ENCODE results near the gene LCP2. TPM values are rescaled to one million over a fixed set of nuclear protein-coding genes. Genes with fewer than 3 reads are reported as not detected.
"Not testable (repeated sequence)": the region's sequence is repeated elsewhere in the genome, so short reads cannot be mapped to it uniquely, and the experiment has no call there.

Gene LCP2
- total RNA-seq, 1 donor = not detected

DNA sequence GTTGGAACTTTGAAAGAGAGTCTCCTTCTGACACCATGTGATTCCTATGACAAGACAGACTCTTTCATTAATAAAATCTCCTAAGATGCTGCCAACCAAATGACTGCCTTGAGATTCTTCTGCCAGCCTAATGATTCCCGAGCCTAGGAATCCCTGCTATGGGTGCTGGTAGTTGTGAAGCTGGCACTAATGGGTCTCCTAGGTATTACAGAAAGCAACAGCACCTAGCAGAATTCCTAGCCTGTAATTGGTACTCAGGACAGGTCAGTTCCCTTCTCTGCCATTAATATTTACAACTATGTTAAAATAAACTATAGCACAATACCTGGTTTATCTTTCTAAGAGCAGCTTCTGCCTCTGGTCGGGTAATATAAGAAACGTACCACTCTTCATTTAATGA, 45.5 kb downstream of the LCP2 start:
- Histone ChIP-seq H2AFZ (ENCODE audit: low read length) (no peak overlapping the region), H3K4me2 (ENCODE audit: insufficient read depth, low read length) (no peak overlapping the region), H3K4me3 (ENCODE audit: insufficient read depth, low read length) (no peak overlapping the region), H3K4me1 (ENCODE audit: insufficient read depth, low read length) (no peaks in the 10 kb centered on the region), H3K27me3 (ENCODE audit: insufficient read depth, low read length) (peaks cover 35% of the 10 kb centered on the region), H3K27ac (ENCODE audit: low read depth, low read length) (no peak overlapping the region), H3K79me2 (ENCODE audit: insufficient read depth, low read length) (no peaks in the 10 kb centered on the region), H4K20me1 (ENCODE audit: insufficient read depth, low read length) (no peaks in the 10 kb centered on the region), H3K9me3 (ENCODE audit: low read depth, low read length) (no peaks in the 10 kb centered on the region), H3K36me3 (ENCODE audit: insufficient read depth, low read length) (no peaks in the 10 kb centered on the region)
- DNase-seq (ENCODE audit: insufficient read length, low spot score, missing footprints) = no peak
- TF ChIP-seq, protein P1, sequence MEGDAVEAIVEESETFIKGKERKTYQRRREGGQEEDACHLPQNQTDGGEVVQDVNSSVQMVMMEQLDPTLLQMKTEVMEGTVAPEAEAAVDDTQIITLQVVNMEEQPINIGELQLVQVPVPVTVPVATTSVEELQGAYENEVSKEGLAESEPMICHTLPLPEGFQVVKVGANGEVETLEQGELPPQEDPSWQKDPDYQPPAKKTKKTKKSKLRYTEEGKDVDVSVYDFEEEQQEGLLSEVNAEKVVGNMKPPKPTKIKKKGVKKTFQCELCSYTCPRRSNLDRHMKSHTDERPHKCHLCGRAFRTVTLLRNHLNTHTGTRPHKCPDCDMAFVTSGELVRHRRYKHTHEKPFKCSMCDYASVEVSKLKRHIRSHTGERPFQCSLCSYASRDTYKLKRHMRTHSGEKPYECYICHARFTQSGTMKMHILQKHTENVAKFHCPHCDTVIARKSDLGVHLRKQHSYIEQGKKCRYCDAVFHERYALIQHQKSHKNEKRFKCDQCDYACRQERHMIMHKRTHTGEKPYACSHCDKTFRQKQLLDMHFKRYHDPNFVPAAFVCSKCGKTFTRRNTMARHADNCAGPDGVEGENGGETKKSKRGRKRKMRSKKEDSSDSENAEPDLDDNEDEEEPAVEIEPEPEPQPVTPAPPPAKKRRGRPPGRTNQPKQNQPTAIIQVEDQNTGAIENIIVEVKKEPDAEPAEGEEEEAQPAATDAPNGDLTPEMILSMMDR (IDR thresholded peaks at IDR 0.05; ENCODE audit: extremely low read depth, low read depth, low read length) = no peak

DNA sequence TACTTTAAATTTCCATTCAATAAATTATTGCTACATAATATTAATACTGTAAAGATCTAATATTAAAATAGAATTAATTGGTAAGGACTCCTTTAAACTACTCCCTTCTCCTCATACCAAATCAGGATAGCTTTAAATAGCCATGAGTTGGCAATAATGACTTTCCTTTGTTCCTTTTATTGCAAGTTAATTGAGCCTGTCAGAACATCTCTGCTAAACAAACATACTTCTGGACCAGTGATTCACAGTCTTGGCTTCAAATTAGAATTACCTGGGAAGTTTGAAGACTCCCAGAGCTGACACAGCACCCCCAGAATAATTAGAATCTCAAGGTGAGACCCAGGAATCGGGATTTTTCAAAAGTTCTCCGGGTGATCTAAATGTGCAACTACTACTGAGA, 46.1 kb downstream of the LCP2 start:
- Histone ChIP-seq H3K79me2 (ENCODE audit: insufficient read depth, low read length) (no peaks in the 10 kb centered on the region), H2AFZ (ENCODE audit: low read length) (no peak overlapping the region), H3K4me2 (ENCODE audit: insufficient read depth, low read length) (no peak overlapping the region), H3K27me3 (ENCODE audit: insufficient read depth, low read length) (peaks cover 35% of the 10 kb centered on the region), H3K27ac (ENCODE audit: low read depth, low read length) (no peak overlapping the region), H3K4me1 (ENCODE audit: insufficient read depth, low read length) (no peaks in the 10 kb centered on the region), H3K9me3 (ENCODE audit: low read depth, low read length) (no peaks in the 10 kb centered on the region), H3K4me3 (ENCODE audit: insufficient read depth, low read length) (no peak overlapping the region), H4K20me1 (ENCODE audit: insufficient read depth, low read length) (no peaks in the 10 kb centered on the region), H3K36me3 (ENCODE audit: insufficient read depth, low read length) (no peaks in the 10 kb centered on the region)
- DNase-seq (ENCODE audit: insufficient read length, low spot score, missing footprints) = no peak
- TF ChIP-seq, protein P1 (IDR thresholded peaks at IDR 0.05; ENCODE audit: extremely low read depth, low read depth, low read length) = no peak

DNA sequence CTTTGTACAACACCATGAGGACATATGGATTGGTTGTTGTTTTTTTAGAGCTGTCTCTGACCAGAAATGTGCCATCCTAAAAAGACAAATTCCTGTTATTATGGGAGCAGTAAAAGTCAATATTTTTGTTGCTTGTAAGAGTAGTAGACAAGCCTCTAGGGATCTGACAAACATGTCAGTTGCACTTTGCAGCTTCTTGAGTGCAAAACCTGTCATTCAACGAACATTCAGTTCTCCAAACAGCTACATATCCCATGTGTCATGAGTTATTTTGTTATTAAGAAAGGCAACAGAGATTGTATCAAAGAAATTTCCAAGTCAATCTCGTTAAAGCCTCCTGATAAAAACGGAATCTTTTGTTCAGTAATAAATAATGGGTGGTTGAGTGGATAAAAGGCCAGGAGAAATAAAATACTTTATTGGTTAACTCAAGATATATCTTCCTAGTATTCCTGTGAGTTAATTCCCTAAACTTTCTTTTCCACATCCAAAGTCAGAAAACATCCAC, 46.7 kb downstream of the LCP2 start:
- TF ChIP-seq, protein P1 (IDR thresholded peaks at IDR 0.05; ENCODE audit: extremely low read depth, low read depth, low read length) = no peak
- H4K20me1 ChIP-seq (ENCODE audit: insufficient read depth, low read length) = no peaks in the 10 kb centered on the region
- no peak overlapping the region for H3K4me3 ChIP-seq (ENCODE audit: insufficient read depth, low read length)
- H3K4me1 ChIP-seq (ENCODE audit: insufficient read depth, low read length) = no peaks in the 10 kb centered on the region
- no peaks in the 10 kb centered on the region for H3K36me3 ChIP-seq (ENCODE audit: insufficient read depth, low read length)
- H3K4me2 ChIP-seq (ENCODE audit: insufficient read depth, low read length) = no peak overlapping the region
- DNase-seq (ENCODE audit: insufficient read length, low spot score, missing footprints) = no peak
- H3K27ac ChIP-seq (ENCODE audit: low read depth, low read length) = no peak overlapping the region
- H3K9me3 ChIP-seq (ENCODE audit: low read depth, low read length) = no peaks in the 10 kb centered on the region
- no peak overlapping the region for H2AFZ ChIP-seq (ENCODE audit: low read length)
- no peaks in the 10 kb centered on the region for H3K79me2 ChIP-seq (ENCODE audit: insufficient read depth, low read length)
- H3K27me3 ChIP-seq (ENCODE audit: insufficient read depth, low read length) = peaks cover 35% of the 10 kb centered on the region

DNA sequence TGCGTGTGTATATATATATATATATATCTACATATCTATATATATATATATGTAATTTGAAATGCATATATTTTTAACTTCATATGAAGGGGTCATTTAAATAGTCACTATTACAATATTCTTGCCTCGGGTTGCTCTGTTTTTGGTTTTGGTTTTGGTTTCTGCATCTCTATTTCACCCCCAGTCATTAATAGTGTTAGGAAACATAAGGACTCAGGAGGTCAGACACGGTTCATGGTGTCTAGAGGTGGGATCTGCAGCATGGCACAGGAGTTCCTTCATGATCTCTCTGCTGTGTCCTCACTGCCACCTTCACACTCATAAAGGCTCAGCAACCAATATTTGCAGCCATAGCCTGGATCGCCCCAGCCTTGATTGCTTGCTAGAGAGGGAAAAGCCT, 48.2 kb downstream of the LCP2 start:
- no peaks in the 10 kb centered on the region for H3K79me2 ChIP-seq (ENCODE audit: insufficient read depth, low read length)
- no peak overlapping the region for H2AFZ ChIP-seq (ENCODE audit: low read length)
- H3K27me3 ChIP-seq (ENCODE audit: insufficient read depth, low read length) = peaks cover 29% of the 10 kb centered on the region
- no peak overlapping the region for H3K4me2 ChIP-seq (ENCODE audit: insufficient read depth, low read length)
- TF ChIP-seq, protein P1 (IDR thresholded peaks at IDR 0.05; ENCODE audit: extremely low read depth, low read depth, low read length) = no peak
- H3K4me3 ChIP-seq (ENCODE audit: insufficient read depth, low read length) = no peak overlapping the region
- no peak overlapping the region for H3K27ac ChIP-seq (ENCODE audit: low read depth, low read length)
- H3K36me3 ChIP-seq (ENCODE audit: insufficient read depth, low read length) = no peaks in the 10 kb centered on the region
- DNase-seq (ENCODE audit: insufficient read length, low spot score, missing footprints) = no peak
- H3K9me3 ChIP-seq (ENCODE audit: low read depth, low read length) = no peaks in the 10 kb centered on the region
- H4K20me1 ChIP-seq (ENCODE audit: insufficient read depth, low read length) = no peaks in the 10 kb centered on the region
- no peaks in the 10 kb centered on the region for H3K4me1 ChIP-seq (ENCODE audit: insufficient read depth, low read length)

DNA sequence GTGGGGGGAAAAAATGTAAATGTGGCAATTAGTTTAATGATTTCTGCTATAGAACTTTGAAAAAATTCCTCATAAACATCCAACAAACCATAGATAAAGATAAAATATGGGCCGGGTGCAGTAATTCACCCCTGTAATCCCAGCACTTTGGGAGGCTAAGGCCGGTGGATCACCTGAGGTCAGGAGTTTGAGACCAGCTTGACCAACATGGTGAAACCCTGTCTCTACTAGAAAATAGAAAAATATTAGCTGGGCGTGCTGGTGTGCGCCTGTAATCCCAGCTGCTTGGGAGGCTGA, 48.7 kb downstream of the LCP2 start:
- H3K4me1 ChIP-seq (ENCODE audit: insufficient read depth, low read length); H3K79me2 ChIP-seq (ENCODE audit: insufficient read depth, low read length); H3K4me3 ChIP-seq (ENCODE audit: insufficient read depth, low read length); H3K36me3 ChIP-seq (ENCODE audit: insufficient read depth, low read length); DNase-seq (ENCODE audit: insufficient read length, low spot score, missing footprints); H3K9me3 ChIP-seq (ENCODE audit: low read depth, low read length); H3K27ac ChIP-seq (ENCODE audit: low read depth, low read length); H3K4me2 ChIP-seq (ENCODE audit: insufficient read depth, low read length); H4K20me1 ChIP-seq (ENCODE audit: insufficient read depth, low read length); H2AFZ ChIP-seq (ENCODE audit: low read length): not testable (repeated sequence)
- H3K27me3 ChIP-seq (ENCODE audit: insufficient read depth, low read length) = peaks cover 25% of the 10 kb centered on the region

Measured in osteoblast (primary cell).